ENCODE data around the gene CLDN15. TPM values are rescaled to one million over a fixed set of nuclear protein-coding genes. Genes with fewer than 3 reads are reported as not detected.
"Not testable (repeated sequence)": the region's sequence is repeated elsewhere in the genome, so short reads cannot be mapped to it uniquely, and the experiment has no call there.

CLDN15 gene
- total and polyA plus RNA-seq, 2 donors from 2014 or later = 11.9 to 13.3 TPM

DNA sequence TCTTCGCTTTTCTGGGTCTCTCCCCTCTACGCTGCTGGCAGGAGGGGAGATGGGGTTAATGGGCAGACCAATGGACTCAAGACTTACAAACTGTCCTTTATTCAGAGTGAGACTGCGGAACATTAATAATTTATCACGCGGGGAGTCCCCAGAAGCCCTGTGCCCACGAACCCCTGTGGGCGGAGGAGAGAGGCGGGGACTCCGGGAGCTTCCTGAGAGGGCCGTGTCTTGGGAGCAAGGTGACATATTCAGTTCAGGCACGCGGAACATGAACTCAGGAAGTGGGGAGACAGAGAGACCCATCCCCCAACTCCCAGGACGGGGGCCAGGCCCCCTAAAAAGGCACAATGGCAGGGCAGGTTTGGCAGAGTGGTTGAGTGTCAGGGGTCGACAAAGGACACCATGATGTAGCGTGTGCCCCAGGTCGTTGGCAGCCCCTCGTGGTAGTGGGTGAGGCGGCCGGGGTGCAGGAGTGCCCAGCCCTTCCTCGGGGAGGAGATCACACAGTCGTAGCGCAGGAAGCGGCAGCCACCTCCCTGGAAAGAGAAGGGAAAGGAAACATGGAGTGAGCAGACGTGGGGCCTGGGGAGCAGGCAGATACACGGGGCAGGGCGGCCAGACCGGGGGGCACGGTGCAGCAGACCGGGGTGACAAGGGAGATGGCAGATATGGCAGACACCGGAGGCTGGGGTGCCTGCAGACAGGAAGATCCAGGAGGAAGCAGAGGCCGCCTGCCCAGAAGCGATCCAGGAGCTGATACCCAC is 31.5 kb downstream of the CLDN15 start:
- Histone ChIP-seq H3K36me3 (ENCODE audit: control insufficient read depth in 2 of 3, insufficient read depth in 3 of 3, low read length in 3 of 3) (peaks cover 0 to 5% (median 0%) of the 10 kb centered on the region in 3 donors), H3K27me3 (ENCODE audit: control insufficient read depth, insufficient read depth, low read length) (peaks cover 5% of the 10 kb centered on the region), H3K27ac (ENCODE audit: low read depth in 2 of 2, low read length in 2 of 2) (no peak overlapping the region), H3K4me3 (ENCODE audit: low read length in 3 of 3) (no peak overlapping the region), H3K4me1 (ENCODE audit: control insufficient read depth in 2 of 3, insufficient read depth in 2 of 3, low read depth in 1 of 3, low read length in 3 of 3) (peaks cover 0 to 2% (median 0%) of the 10 kb centered on the region in 3 donors), H3K9ac (ENCODE audit: low read length in 3 of 3) (no peak overlapping the region), H3K9me3 (ENCODE audit: control insufficient read depth in 2 of 3, insufficient read depth in 1 of 3, low read length in 3 of 3) (no peaks in the 10 kb centered on the region)
- intact Hi-C loops (cut with DNase I) = no loop called here
- TF ChIP-seq CTCF (IDR thresholded peaks at IDR 0.05; ENCODE audit: borderline replicate concordance, extremely low read depth, insufficient read depth) = no peak
- FAIRE-seq (no peak), DNase-seq (no peak)

- FAIRE-seq; H3K4me3 ChIP-seq (ENCODE audit: low read length in 3 of 3); H3K9me3 ChIP-seq (ENCODE audit: control insufficient read depth in 2 of 3, insufficient read depth in 1 of 3, low read length in 3 of 3); H3K36me3 ChIP-seq (ENCODE audit: control insufficient read depth in 2 of 3, insufficient read depth in 3 of 3, low read length in 3 of 3); H3K27me3 ChIP-seq (ENCODE audit: control insufficient read depth, insufficient read depth, low read length); intact Hi-C loops (cut with DNase I); H3K4me1 ChIP-seq (ENCODE audit: control insufficient read depth in 2 of 3, insufficient read depth in 2 of 3, low read depth in 1 of 3, low read length in 3 of 3); DNase-seq; H3K27ac ChIP-seq (ENCODE audit: low read depth in 2 of 2, low read length in 2 of 2); H3K9ac ChIP-seq (ENCODE audit: low read length in 3 of 3): not testable (repeated sequence)
Observed at GRCh38 chr7:101203740-101204738, 33.6 kb downstream of the CLDN15 start.

- Histone ChIP-seq H3K4me1 (ENCODE audit: control insufficient read depth in 2 of 3, insufficient read depth in 2 of 3, low read depth in 1 of 3, low read length in 3 of 3) (peaks cover 0 to 2% (median 0%) of the 10 kb centered on the region in 3 donors), H3K9me3 (ENCODE audit: control insufficient read depth in 2 of 3, insufficient read depth in 1 of 3, low read length in 3 of 3) (no peaks in the 10 kb centered on the region), H3K36me3 (ENCODE audit: control insufficient read depth in 2 of 3, insufficient read depth in 3 of 3, low read length in 3 of 3) (no peaks in the 10 kb centered on the region), H3K4me3 (ENCODE audit: low read length in 3 of 3) (no peak overlapping the region), H3K9ac (ENCODE audit: low read length in 3 of 3) (no peak overlapping the region), H3K27ac (ENCODE audit: low read depth in 2 of 2, low read length in 2 of 2) (no peak overlapping the region), H3K27me3 (ENCODE audit: control insufficient read depth, insufficient read depth, low read length) (peaks cover 5% of the 10 kb centered on the region)
- no peak for DNase-seq
- intact Hi-C loops (cut with DNase I) = no loop called here
- no peak for TF ChIP-seq CTCF (IDR thresholded peaks at IDR 0.05; ENCODE audit: borderline replicate concordance, extremely low read depth, insufficient read depth)
- FAIRE-seq = no peak
Observed at GRCh38 chr7:101202603-101202918, 35.0 kb downstream of the CLDN15 start.
